CD4-positive, alpha-beta T cell (primary cell): ENCODE results near the gene DES. TPM values are rescaled to one million over a fixed set of nuclear protein-coding genes. Genes with fewer than 3 reads are reported as not detected.
"Not testable (repeated sequence)": the region's sequence is repeated elsewhere in the genome, so short reads cannot be mapped to it uniquely, and the experiment has no call there.

Experiments
- ATAC-seq: fragments of 200-7000 bp; cut with Tn5 transposase; one replicate; pipeline ENCODE4 v1.10.0; 2022; ENCODE audit warnings: mild to moderate bottlenecking; ENCODE audit not compliant: poor library complexity
- CTCF ChIA-PET: fragments of 350-600 bp; sonication (Branson Sonifier 250); formaldehyde crosslinking; loops from one replicate; lab custom pipeline; 2021; ENCODE audit warnings: antibody characterized with exemption, inconsistent platforms; lab: Charles Lee
- POLR2A ChIA-PET: fragments of 350-600 bp; sonication (Branson Sonifier 250); formaldehyde crosslinking; loops from one replicate; lab custom pipeline; 2021; ENCODE audit warnings: antibody characterized with exemption, inconsistent platforms; lab: Charles Lee
- DNase-seq, 14 experiments: peaks; one replicate each; pipeline ENCODE4 v3.0.0-alpha.2; 2013 to 2020; ENCODE audit warnings: mixed read lengths in 2 of 14
- H3K27ac ChIP-seq, 2 donors: one replicate each; pipeline versions ENCODE4 v1.5.1 to v1.7.0; 2013; ENCODE audit warnings: low read length in 2 of 2, low read depth in 1 of 2, mild to moderate bottlenecking in 1 of 2
- H3K27me3 ChIP-seq, 2 experiments: 1 replicate in 1 of 2; 2 replicates in 1 of 2; pipeline versions ENCODE4 v1.6.1 to v1.7.0; 2013; ENCODE audit warnings: low read length in 2 of 2, control low read depth in 1 of 2, mild to moderate bottlenecking in 1 of 2, moderate library complexity in 1 of 2; ENCODE audit not compliant: insufficient read depth in 2 of 2, control insufficient read depth in 1 of 2
- H3K36me3 ChIP-seq: one replicate; pipeline ENCODE4 v1.6.1; 2013; ENCODE audit warnings: low read length, control low read depth; ENCODE audit not compliant: insufficient read depth
- H3K4me1 ChIP-seq: one replicate; pipeline ENCODE4 v1.6.1; 2013; ENCODE audit warnings: low read length, control low read depth; ENCODE audit not compliant: insufficient read depth
- H3K4me3 ChIP-seq: one replicate; pipeline ENCODE4 v1.5.1; 2013; ENCODE audit warnings: mild to moderate bottlenecking, low read length, moderate library complexity
- H3K9me3 ChIP-seq, 2 experiments: 1 replicate in 1 of 2; 2 replicates in 1 of 2; pipeline versions ENCODE4 v1.6.1 to v1.7.0; 2013; ENCODE audit warnings: low read length in 2 of 2, mild to moderate bottlenecking in 2 of 2, control low read depth in 1 of 2, moderate library complexity in 1 of 2; ENCODE audit not compliant: control insufficient read depth in 1 of 2, insufficient read depth in 1 of 2
- H3K27ac Mint-ChIP-seq: one replicate; pipeline ENCODE4 v1.8.0; 2020; ENCODE audit warnings: mixed read lengths
- H3K27me3 Mint-ChIP-seq: one replicate; pipeline ENCODE4 v1.8.0; 2021; ENCODE audit warnings: mixed read lengths
- H3K36me3 Mint-ChIP-seq: one replicate; pipeline ENCODE4 v1.8.0; 2021; ENCODE audit warnings: low read depth, mixed read lengths
- H3K4me1 Mint-ChIP-seq: one replicate; pipeline ENCODE4 v1.8.0; 2021; ENCODE audit warnings: low read depth, mixed read lengths
- H3K4me3 Mint-ChIP-seq: one replicate; pipeline ENCODE4 v1.8.0; 2020; ENCODE audit warnings: mild to moderate bottlenecking, mixed read lengths
- H3K9me3 Mint-ChIP-seq: one replicate; pipeline ENCODE4 v1.8.0; 2020; ENCODE audit warnings: mixed read lengths
- CTCF ChIP-seq: fragments of 200-600 bp; IDR thresholded peaks from one replicate; pipeline ENCODE4 v1.8.0; 2022; ENCODE audit warnings: antibody characterized with exemption, mild to moderate bottlenecking
- intact Hi-C, 2 experiments: fragments of 100-400 bp; cut with DNase I in 1 of 2; cut with micrococcal nuclease in 1 of 2; formaldehyde crosslinking; loops; one replicate each; pipeline versions ENCODE4 v1.15.1 to v1.9.0; 2023 to 2025; cut with DNase I, micrococcal nuclease
- total RNA-seq, 174 experiments: library from RNA in 2 of 174; stranded (reverse) in 2 of 174; gene quantifications; one replicate each; pipeline ENCODE4 v1.2.3 and lab custom pipeline; 2021 to 2026

DES gene
- total RNA-seq, 2 experiments from 2014 or later = not detected

- DNase-seq = no peak
- peaks cover 0 to 4% of the 10 kb centered on the region in 2 experiments for H3K27me3 ChIP-seq
- ChIA-PET POLR2A (no interaction called here), CTCF (interaction anchor here (1.3 kb wide), 1 partner anchor 124 kb away, joined by 7 read pairs; no protein-coding TSS in a partner anchor)
- Mint-ChIP-seq H3K4me3 (no peak overlapping the region), H3K27me3 (peaks cover 24% of the 10 kb centered on the region), H3K9me3 (no peaks in the 10 kb centered on the region), H3K27ac (no peak overlapping the region), H3K36me3 (no peaks in the 10 kb centered on the region), H3K4me1 (peaks cover 5% of the 10 kb centered on the region)
- no peaks in the 10 kb centered on the region for H3K4me1 ChIP-seq
- H3K4me3 ChIP-seq = no peak overlapping the region
- no peak for ATAC-seq
- no peak for TF ChIP-seq CTCF
- intact Hi-C loops = loop anchor here in 1 of 2 experiments (10.0 kb wide), 1 partner anchor 239 kb away; no protein-coding TSS in a partner anchor
- no peaks in the 10 kb centered on the region for H3K36me3 ChIP-seq
- H3K9me3 ChIP-seq = no peaks in the 10 kb centered on the region
- H3K27ac ChIP-seq = no peak overlapping the region
Measured at GRCh38 chr2:219405451-219405850, 12.7 kb upstream of the DES start.

GRCh38 chr2:219405958-219406860 lies 12.0 kb upstream of the DES start:
- no peak for DNase-seq
- ATAC-seq = no peak
- Mint-ChIP-seq H3K27me3 (peaks cover 25% of the 10 kb centered on the region), H3K4me1 (peaks cover 5% of the 10 kb centered on the region), H3K27ac (no peak overlapping the region), H3K9me3 (no peaks in the 10 kb centered on the region), H3K4me3 (no peak overlapping the region), H3K36me3 (no peaks in the 10 kb centered on the region)
- intact Hi-C loops = loop anchor here in 1 of 2 experiments (10.0 kb wide), 1 partner anchor 239 kb away; no protein-coding TSS in a partner anchor
- H3K9me3 ChIP-seq = no peaks in the 10 kb centered on the region
- TF ChIP-seq CTCF = no peak
- no peak overlapping the region for H3K4me3 ChIP-seq
- ChIA-PET POLR2A (no interaction called here), CTCF (no interaction called here)
- H3K27me3 ChIP-seq = peaks cover 0 to 4% of the 10 kb centered on the region in 2 experiments
- no peak overlapping the region for H3K27ac ChIP-seq
- H3K36me3 ChIP-seq = no peaks in the 10 kb centered on the region
- no peaks in the 10 kb centered on the region for H3K4me1 ChIP-seq

GRCh38 chr2:219406861-219407230 lies 11.3 kb upstream of the DES start:
- intact Hi-C loops = loop anchor here in 1 of 2 experiments (10.0 kb wide), 1 partner anchor 238 kb away; no protein-coding TSS in a partner anchor
- no peaks in the 10 kb centered on the region for H3K9me3 Mint-ChIP-seq
- H3K4me1 Mint-ChIP-seq = peaks cover 5% of the 10 kb centered on the region
- H3K27ac Mint-ChIP-seq = no peak overlapping the region
- Histone ChIP-seq H3K4me3 (no peak overlapping the region), H3K4me1 (no peaks in the 10 kb centered on the region), H3K36me3 (no peaks in the 10 kb centered on the region), H3K27me3 (peaks cover 0 to 8% of the 10 kb centered on the region in 2 experiments), H3K27ac (no peak overlapping the region), H3K9me3 (peaks cover 0 to 1% of the 10 kb centered on the region in 2 experiments)
- DNase-seq = no peak
- no peaks in the 10 kb centered on the region for H3K36me3 Mint-ChIP-seq
- POLR2A ChIA-PET = no interaction called here
- CTCF ChIA-PET = no interaction called here
- peaks cover 31% of the 10 kb centered on the region for H3K27me3 Mint-ChIP-seq
- ATAC-seq = no peak
- TF ChIP-seq CTCF = no peak
- no peak overlapping the region for H3K4me3 Mint-ChIP-seq

- H3K9me3 ChIP-seq, CTCF ChIA-PET, H3K4me3 ChIP-seq, H3K36me3 Mint-ChIP-seq, H3K4me1 ChIP-seq, H3K4me1 Mint-ChIP-seq, H3K27ac Mint-ChIP-seq, H3K4me3 Mint-ChIP-seq, ATAC-seq, POLR2A ChIA-PET, H3K27me3 ChIP-seq, H3K9me3 Mint-ChIP-seq, DNase-seq, H3K36me3 ChIP-seq, H3K27ac ChIP-seq: not testable (repeated sequence)
- peaks cover 31% of the 10 kb centered on the region for H3K27me3 Mint-ChIP-seq
- intact Hi-C loops = loop anchor here in 1 of 2 experiments (10.0 kb wide), 1 partner anchor 237 kb away; no protein-coding TSS in a partner anchor
Measured at GRCh38 chr2:219407343-219407742, 10.8 kb upstream of the DES start.
